Measurements from ENCODE around the gene STEAP1B. TPM values are rescaled to one million over a fixed set of nuclear protein-coding genes. Genes with fewer than 3 reads are reported as not detected.

The STEAP1B gene
- total and polyA plus RNA-seq, 2 donors (not counting 3 experiments of a cell fraction or from before 2014, with no cell fraction given) = 32.2 to 46.1 TPM

- no peaks in the 10 kb centered on the region for H3K9me3 ChIP-seq (replicated peaks; ENCODE audit: control insufficient read depth, insufficient read depth, low read length)
- H4K20me1 ChIP-seq (replicated peaks; ENCODE audit: control insufficient read depth, extremely low read depth, insufficient read depth, low read length) = no peaks in the 10 kb centered on the region
- H3K4me3 ChIP-seq (replicated peaks in 1 of 3; ENCODE audit: insufficient read depth in 1 of 3, low read depth in 1 of 3, low read length in 3 of 3) = no peak overlapping the region
- intact Hi-C loops (cut with micrococcal nuclease) (no loop called here), dilution Hi-C loops (cut with MboI; ENCODE audit: extremely low pct_ligation_motif_present, low sequenced_read_pairs) (no loop called here)
- H3K36me3 ChIP-seq (ENCODE audit: control insufficient read depth in 2 of 2, extremely low read depth in 1 of 2, insufficient read depth in 2 of 2, low read length in 2 of 2) = no peaks in the 10 kb centered on the region
- FAIRE-seq (peak; percentile 48), DNase-seq (ENCODE audit: low read depth, low spot score) (no peak)
- POLR2A ChIA-PET = no interaction called here
- no peaks in the 10 kb centered on the region for H3K27me3 ChIP-seq (ENCODE audit: control insufficient read depth in 2 of 2, insufficient read depth in 2 of 2, low read length in 2 of 2)
- TF ChIP-seq MYC (IDR thresholded peaks at IDR 0.05; ENCODE audit: low read depth, low read length) = no peak
- no peak for TF ChIP-seq CTCF (IDR thresholded peaks at IDR 0.05; ENCODE audit: extremely low read depth in 1 of 2, insufficient read depth in 1 of 2, low read depth in 1 of 2, low read length in 2 of 2)
- TF ChIP-seq JUN (IDR thresholded peaks at IDR 0.05; ENCODE audit: borderline replicate concordance, insufficient read depth, insufficient read length, low read depth) = no peak
- TF ChIP-seq EZH2 (IDR thresholded peaks at IDR 0.05; ENCODE audit: borderline replicate concordance, low read depth, low read length, severe bottlenecking) = no peak
- TF ChIP-seq POLR2AphosphoS5 (IDR thresholded peaks at IDR 0.05; ENCODE audit: insufficient read depth, low read depth, low read length) = no peak
- no peak for TF ChIP-seq FOS (IDR thresholded peaks at IDR 0.05; ENCODE audit: borderline replicate concordance, insufficient read depth, low read length)
- TF ChIP-seq POLR2A (IDR thresholded peaks at IDR 0.05; ENCODE audit: low read depth, low read length) = no peak
- no peak for TF ChIP-seq MAX (IDR thresholded peaks at IDR 0.05; ENCODE audit: insufficient read depth, insufficient read length)
- no peak overlapping the region for H3K27ac ChIP-seq (ENCODE audit: insufficient read depth, low read depth, low read length)
- no TSS peak for BruUV-seq (replicated peaks)
- H3K9me1 ChIP-seq (replicated peaks; ENCODE audit: control insufficient read depth, extremely low read depth, insufficient read depth, low read length) = no peaks in the 10 kb centered on the region
- no peak overlapping the region for H2AFZ ChIP-seq (ENCODE audit: low read depth, low read length)
- H3K79me2 ChIP-seq (ENCODE audit: control insufficient read depth, insufficient read depth, low read length) = no peaks in the 10 kb centered on the region
- no peak overlapping the region for H3K4me2 ChIP-seq (ENCODE audit: insufficient read depth, low read length)
- H3K9ac ChIP-seq (replicated peaks; ENCODE audit: extremely low read depth, insufficient read depth, low read length) = no peak overlapping the region
- H3K4me1 ChIP-seq (ENCODE audit: control insufficient read depth, extremely low read depth, insufficient read depth, low read length) = peaks cover 5% of the 10 kb centered on the region
- CTCF ChIA-PET = interaction anchor here (0.6 to 2.3 kb wide), 11 partner anchors 8 to 299 kb away, joined by 3 to 8 read pairs (median 4); no protein-coding TSS in a partner anchor
Measured at GRCh38 chr7:22402250-22402649, 97.7 kb downstream of the STEAP1B start.
